Central memory CD8-positive, alpha-beta T cell (primary cell): ENCODE measurements around the gene TRIM72.
"Not testable (repeated sequence)": the region's sequence is repeated elsewhere in the genome, so short reads cannot be mapped to it uniquely, and the experiment has no call there.

Experiments
- ATAC-seq: fragments of 150-1000 bp; cut with Tn5 transposase; replicated peaks from 2 replicates; pipeline ENCODE4 v1.10.0; 2022; ENCODE audit warnings: mild to moderate bottlenecking, moderate FRiP score, moderate number of reproducible peaks; ENCODE audit not compliant: poor library complexity, severe bottlenecking; ENCODE audit errors: extremely low read depth
- DNase-seq, 2 donors: peaks; one replicate each; pipeline ENCODE4 v3.0.0; 2021; ENCODE audit warnings: low spot score in 2 of 2
- H3K27ac Mint-ChIP-seq: one replicate; pipeline ENCODE4 v1.8.0; 2022; ENCODE audit warnings: low read depth, mild to moderate bottlenecking, moderate library complexity, mixed read lengths
- H3K27me3 Mint-ChIP-seq: one replicate; pipeline ENCODE4 v1.8.0; 2022; ENCODE audit warnings: mixed read lengths
- H3K36me3 Mint-ChIP-seq: one replicate; pipeline ENCODE4 v1.8.0; 2022; ENCODE audit warnings: mild to moderate bottlenecking, moderate library complexity, mixed read lengths; ENCODE audit not compliant: insufficient read depth
- H3K4me1 Mint-ChIP-seq: one replicate; pipeline ENCODE4 v1.8.0; 2022; ENCODE audit warnings: mixed read lengths
- H3K4me3 Mint-ChIP-seq: one replicate; pipeline ENCODE4 v1.8.0; 2022; ENCODE audit warnings: mild to moderate bottlenecking, moderate library complexity, mixed read lengths
- H3K9me3 Mint-ChIP-seq: one replicate; pipeline ENCODE4 v1.8.0; 2022; ENCODE audit warnings: mixed read lengths

The TRIM72 gene

GRCh38 chr16:31274831-31275816, 61.2 kb downstream of the TRIM72 start:
- Mint-ChIP-seq H3K4me1 (peaks cover 5% of the 10 kb centered on the region), H3K27ac (no peak overlapping the region), H3K36me3 (peaks cover 10% of the 10 kb centered on the region), H3K9me3 (no peaks in the 10 kb centered on the region), H3K27me3 (no peaks in the 10 kb centered on the region), H3K4me3 (no peak overlapping the region)
- no peak for ATAC-seq
- no peak for DNase-seq

GRCh38 chr16:31276600-31276999, 62.7 kb downstream of the TRIM72 start:
- peaks cover 2% of the 10 kb centered on the region for H3K27me3 Mint-ChIP-seq
- DNase-seq = no peak
- H3K4me3 Mint-ChIP-seq = no peak overlapping the region
- no peak for ATAC-seq
- peaks cover 5% of the 10 kb centered on the region for H3K4me1 Mint-ChIP-seq
- H3K9me3 Mint-ChIP-seq = no peaks in the 10 kb centered on the region
- no peak overlapping the region for H3K27ac Mint-ChIP-seq
- H3K36me3 Mint-ChIP-seq = peaks cover 7% of the 10 kb centered on the region

- no peak overlapping the region for H3K4me3 Mint-ChIP-seq
- peaks cover 5% of the 10 kb centered on the region for H3K36me3 Mint-ChIP-seq
- no peaks in the 10 kb centered on the region for H3K9me3 Mint-ChIP-seq
- peaks cover 9% of the 10 kb centered on the region for H3K27me3 Mint-ChIP-seq
- H3K4me1 Mint-ChIP-seq = peaks cover 5% of the 10 kb centered on the region
- no peak for ATAC-seq
- H3K27ac Mint-ChIP-seq = no peak overlapping the region
- DNase-seq = no peak
Measured at GRCh38 chr16:31277659-31278260, 63.8 kb downstream of the TRIM72 start.

- H3K4me1 Mint-ChIP-seq, ATAC-seq, H3K27ac Mint-ChIP-seq, H3K4me3 Mint-ChIP-seq, H3K36me3 Mint-ChIP-seq, DNase-seq, H3K27me3 Mint-ChIP-seq, H3K9me3 Mint-ChIP-seq: not testable (repeated sequence)
Measured at GRCh38 chr16:31278853-31279252, 64.9 kb downstream of the TRIM72 start.
